ENCODE data around the gene TP63.

GRCh38 chr3:189664311-189664710 lies 33.1 kb downstream of the TP63 start:
- TF ChIP-seq CTCF (IDR thresholded peaks at IDR 0.05) (no peak), POLR2A (IDR thresholded peaks at IDR 0.05) (no peak)

Measured in uterus (tissue), 2 donors.